Breast epithelium (tissue), 3 donors: Measurements from ENCODE around the gene PDP2.

Source experiments
- CTCF ChIP-seq, 3 donors: fragments of 450-650 bp; IDR thresholded peaks; one replicate each; pipeline ENCODE4 v1.5.1; 2016 to 2017; ENCODE audit warnings: antibody characterized with exemption in 3 of 3, mild to moderate bottlenecking in 3 of 3, moderate library complexity in 3 of 3
- POLR2A ChIP-seq: fragments of 450-650 bp; IDR thresholded peaks from one replicate; pipeline ENCODE4 v1.6.1; 2016; ENCODE audit warnings: antibody characterized with exemption, mild to moderate bottlenecking, moderate library complexity

- TF ChIP-seq POLR2A (no peak), CTCF (IDR thresholded peaks at IDR 0.05) (no peak)
These were observed 22.6 kb downstream of the PDP2 start for GRCh38 chr16:66902648-66903543.
